ENCODE data around the gene FADS3. TPM values are rescaled to one million over a fixed set of nuclear protein-coding genes. Genes with fewer than 3 reads are reported as not detected.

FADS3 gene
- total and polyA plus RNA-seq, 2 experiments from 2014 or later = 44.4 to 73.5 TPM

GRCh38 chr11:61907282-61907681 is 15.9 kb upstream of the FADS3 start:
- no peak overlapping the region for H3K27ac Mint-ChIP-seq
- no peak overlapping the region for H3K27ac ChIP-seq (ENCODE audit: low read depth)
- DNase-seq (ENCODE audit: low spot score) = no peak

GRCh38 chr11:61906522-61906909 is 15.2 kb upstream of the FADS3 start:
- H3K79me2 ChIP-seq (replicated peaks; ENCODE audit: insufficient read depth) = no peaks in the 10 kb centered on the region
- no peaks in the 10 kb centered on the region for H3K9me2 ChIP-seq (ENCODE audit: insufficient read depth)
- no peak overlapping the region for H2AFZ ChIP-seq
- H3K27ac Mint-ChIP-seq = peak overlapping the region; percentile 50; the same call in 1 of the 2 replicates
- ATAC-seq = no peak
- H4K20me1 ChIP-seq (replicated peaks; ENCODE audit: insufficient read depth) = no peaks in the 10 kb centered on the region
- H3K36me3 ChIP-seq (ENCODE audit: insufficient read depth) = no peaks in the 10 kb centered on the region; the same call in 1 of the 2 replicates
- H3K27me3 Mint-ChIP-seq (ENCODE audit: insufficient read depth, low read depth, poor library complexity) = peaks cover 7% of the 10 kb centered on the region
- no peaks in the 10 kb centered on the region for H3K36me3 Mint-ChIP-seq (ENCODE audit: low read depth)
- no peaks in the 10 kb centered on the region for H3K27me3 ChIP-seq (ENCODE audit: insufficient read depth)
- DNase-seq (ENCODE audit: low spot score) = no peak
- no peak overlapping the region for H3K4me2 ChIP-seq
- peaks cover 10% of the 10 kb centered on the region for H3K4me1 ChIP-seq (ENCODE audit: insufficient read depth)
- H3K9me3 Mint-ChIP-seq = no peaks in the 10 kb centered on the region; the same call in 2 of the 3 replicates
- H3K4me3 Mint-ChIP-seq = no peak overlapping the region
- TF ChIP-seq NANOG (IDR thresholded peaks at IDR 0.05; ENCODE audit: borderline replicate concordance) = no peak
- no peak for TF ChIP-seq ZNF114 (CRISPR knock-in tag; IDR thresholded peaks at IDR 0.05)
- TF ChIP-seq CREB1 (CRISPR knock-in tag; IDR thresholded peaks at IDR 0.05; ENCODE audit: low read depth) = no peak
- no peak overlapping the region for H3K27ac ChIP-seq (ENCODE audit: low read depth)
- peaks cover 34% of the 10 kb centered on the region for H3K4me1 Mint-ChIP-seq
- H3F3A ChIP-seq (replicated peaks; ENCODE audit: low read depth) = no peaks in the 10 kb centered on the region
- H3K4me3 ChIP-seq = no peak overlapping the region

More at GRCh38 chr11:61907282-61907681, 15.9 kb upstream of the FADS3 start:
- peaks cover 10% of the 10 kb centered on the region for H3K27me3 Mint-ChIP-seq (ENCODE audit: insufficient read depth, low read depth, poor library complexity)
- ATAC-seq = no peak
- Histone ChIP-seq H3K27me3 (ENCODE audit: insufficient read depth) (no peaks in the 10 kb centered on the region), H3K4me1 (ENCODE audit: insufficient read depth) (peaks cover 10% of the 10 kb centered on the region), H3K4me2 (no peak overlapping the region), H3F3A (replicated peaks; ENCODE audit: low read depth) (no peaks in the 10 kb centered on the region), H3K79me2 (replicated peaks; ENCODE audit: insufficient read depth) (no peaks in the 10 kb centered on the region), H4K20me1 (replicated peaks; ENCODE audit: insufficient read depth) (no peaks in the 10 kb centered on the region), H3K9me2 (ENCODE audit: insufficient read depth) (no peaks in the 10 kb centered on the region), H3K36me3 (ENCODE audit: insufficient read depth) (no peaks in the 10 kb centered on the region; the same call in 1 of the 2 replicates), H3K4me3 (no peak overlapping the region), H2AFZ (no peak overlapping the region)
- TF ChIP-seq, protein P1, sequence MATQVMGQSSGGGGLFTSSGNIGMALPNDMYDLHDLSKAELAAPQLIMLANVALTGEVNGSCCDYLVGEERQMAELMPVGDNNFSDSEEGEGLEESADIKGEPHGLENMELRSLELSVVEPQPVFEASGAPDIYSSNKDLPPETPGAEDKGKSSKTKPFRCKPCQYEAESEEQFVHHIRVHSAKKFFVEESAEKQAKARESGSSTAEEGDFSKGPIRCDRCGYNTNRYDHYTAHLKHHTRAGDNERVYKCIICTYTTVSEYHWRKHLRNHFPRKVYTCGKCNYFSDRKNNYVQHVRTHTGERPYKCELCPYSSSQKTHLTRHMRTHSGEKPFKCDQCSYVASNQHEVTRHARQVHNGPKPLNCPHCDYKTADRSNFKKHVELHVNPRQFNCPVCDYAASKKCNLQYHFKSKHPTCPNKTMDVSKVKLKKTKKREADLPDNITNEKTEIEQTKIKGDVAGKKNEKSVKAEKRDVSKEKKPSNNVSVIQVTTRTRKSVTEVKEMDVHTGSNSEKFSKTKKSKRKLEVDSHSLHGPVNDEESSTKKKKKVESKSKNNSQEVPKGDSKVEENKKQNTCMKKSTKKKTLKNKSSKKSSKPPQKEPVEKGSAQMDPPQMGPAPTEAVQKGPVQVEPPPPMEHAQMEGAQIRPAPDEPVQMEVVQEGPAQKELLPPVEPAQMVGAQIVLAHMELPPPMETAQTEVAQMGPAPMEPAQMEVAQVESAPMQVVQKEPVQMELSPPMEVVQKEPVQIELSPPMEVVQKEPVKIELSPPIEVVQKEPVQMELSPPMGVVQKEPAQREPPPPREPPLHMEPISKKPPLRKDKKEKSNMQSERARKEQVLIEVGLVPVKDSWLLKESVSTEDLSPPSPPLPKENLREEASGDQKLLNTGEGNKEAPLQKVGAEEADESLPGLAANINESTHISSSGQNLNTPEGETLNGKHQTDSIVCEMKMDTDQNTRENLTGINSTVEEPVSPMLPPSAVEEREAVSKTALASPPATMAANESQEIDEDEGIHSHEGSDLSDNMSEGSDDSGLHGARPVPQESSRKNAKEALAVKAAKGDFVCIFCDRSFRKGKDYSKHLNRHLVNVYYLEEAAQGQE (IDR thresholded peaks at IDR 0.05; ENCODE audit: unreplicated experiment) = peak; percentile 32
- no peak for TF ChIP-seq STAT1 (IDR thresholded peaks at IDR 0.05; ENCODE audit: unreplicated experiment)
- TF ChIP-seq, protein P2, sequence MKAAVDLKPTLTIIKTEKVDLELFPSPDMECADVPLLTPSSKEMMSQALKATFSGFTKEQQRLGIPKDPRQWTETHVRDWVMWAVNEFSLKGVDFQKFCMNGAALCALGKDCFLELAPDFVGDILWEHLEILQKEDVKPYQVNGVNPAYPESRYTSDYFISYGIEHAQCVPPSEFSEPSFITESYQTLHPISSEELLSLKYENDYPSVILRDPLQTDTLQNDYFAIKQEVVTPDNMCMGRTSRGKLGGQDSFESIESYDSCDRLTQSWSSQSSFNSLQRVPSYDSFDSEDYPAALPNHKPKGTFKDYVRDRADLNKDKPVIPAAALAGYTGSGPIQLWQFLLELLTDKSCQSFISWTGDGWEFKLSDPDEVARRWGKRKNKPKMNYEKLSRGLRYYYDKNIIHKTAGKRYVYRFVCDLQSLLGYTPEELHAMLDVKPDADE (IDR thresholded peaks at IDR 0.05) = no peak
- no peaks in the 10 kb centered on the region; the same call in 2 of the 3 replicates for H3K9me3 Mint-ChIP-seq
- no peak overlapping the region for H3K4me3 Mint-ChIP-seq
- H3K4me1 Mint-ChIP-seq = peaks cover 34% of the 10 kb centered on the region
- no peaks in the 10 kb centered on the region for H3K36me3 Mint-ChIP-seq (ENCODE audit: low read depth)
